IPS-18a (cell line): Measurements from ENCODE around the gene VIPR2.
"Not testable (repeated sequence)": the region's sequence is repeated elsewhere in the genome, so short reads cannot be mapped to it uniquely, and the experiment has no call there.

Source experiments
- H3K27ac ChIP-seq: one replicate; pipeline ENCODE4 v1.5.1; 2013; ENCODE audit warnings: low read length
- H3K27me3 ChIP-seq: one replicate; pipeline ENCODE4 v1.6.1; 2013; ENCODE audit warnings: mild to moderate bottlenecking, low read length; ENCODE audit not compliant: control insufficient read depth, insufficient read depth
- H3K36me3 ChIP-seq: one replicate; pipeline ENCODE4 v1.6.1; 2013; ENCODE audit warnings: low read depth, low read length; ENCODE audit not compliant: control insufficient read depth
- H3K4me1 ChIP-seq: one replicate; pipeline ENCODE4 v1.6.1; 2013; ENCODE audit warnings: low read depth, low read length; ENCODE audit not compliant: control insufficient read depth
- H3K4me3 ChIP-seq: one replicate; pipeline ENCODE4 v1.5.1; 2013; ENCODE audit warnings: low read length
- H3K9ac ChIP-seq: one replicate; pipeline ENCODE4 v1.6.1; 2013; ENCODE audit warnings: mild to moderate bottlenecking, low read length, moderate library complexity
- H3K9me3 ChIP-seq: one replicate; pipeline ENCODE4 v1.6.1; 2013; ENCODE audit warnings: low read depth, low read length; ENCODE audit not compliant: control insufficient read depth

The VIPR2 gene

GRCh38 chr7:158991824-158992621 is 152.6 kb downstream of the VIPR2 start:
- H3K9ac ChIP-seq: no peak overlapping the region
- H3K27me3 ChIP-seq: peaks cover 58% of the 10 kb centered on the region
- H3K36me3 ChIP-seq: no peaks in the 10 kb centered on the region
- H3K4me1 ChIP-seq: no peaks in the 10 kb centered on the region
- H3K27ac ChIP-seq: no peak overlapping the region
- H3K4me3 ChIP-seq: no peak overlapping the region
- no peaks in the 10 kb centered on the region for H3K9me3 ChIP-seq

GRCh38 chr7:158988996-158989395 is 155.7 kb downstream of the VIPR2 start:
- no peak overlapping the region for H3K27ac ChIP-seq
- no peak overlapping the region for H3K4me3 ChIP-seq
- H3K27me3 ChIP-seq: peaks cover 28% of the 10 kb centered on the region
- peaks cover 3% of the 10 kb centered on the region for H3K9me3 ChIP-seq
- no peaks in the 10 kb centered on the region for H3K36me3 ChIP-seq
- no peaks in the 10 kb centered on the region for H3K4me1 ChIP-seq
- no peak overlapping the region for H3K9ac ChIP-seq

DNA sequence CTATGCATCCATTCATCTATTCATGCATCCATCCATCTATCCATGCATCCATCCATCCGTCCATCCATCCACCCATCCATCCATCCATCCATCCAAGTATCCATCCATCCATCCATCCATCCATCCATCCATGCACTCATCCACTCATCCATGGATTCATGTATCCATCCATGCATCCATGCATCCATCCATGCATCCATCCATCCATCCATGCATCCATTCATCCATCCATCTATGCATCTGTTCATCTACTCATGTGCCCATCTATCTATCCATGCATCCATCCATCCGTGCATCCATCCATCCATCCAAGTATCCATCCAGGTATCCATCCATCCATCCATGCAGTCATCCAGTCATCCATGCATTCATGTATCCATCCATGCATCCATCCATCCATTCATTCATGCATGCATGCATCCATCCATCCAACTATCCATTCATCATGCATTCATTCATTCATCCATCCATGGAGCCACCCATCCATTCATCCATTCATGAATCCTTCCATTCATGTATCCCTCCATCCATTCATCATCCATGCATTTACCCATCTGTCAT is 156.3 kb downstream of the VIPR2 start:
- no peak overlapping the region for H3K9ac ChIP-seq
- no peaks in the 10 kb centered on the region for H3K36me3 ChIP-seq
- no peak overlapping the region for H3K27ac ChIP-seq
- no peak overlapping the region for H3K4me3 ChIP-seq
- no peaks in the 10 kb centered on the region for H3K4me1 ChIP-seq
- H3K9me3 ChIP-seq: peaks cover 8% of the 10 kb centered on the region
- H3K27me3 ChIP-seq: peaks cover 22% of the 10 kb centered on the region

DNA sequence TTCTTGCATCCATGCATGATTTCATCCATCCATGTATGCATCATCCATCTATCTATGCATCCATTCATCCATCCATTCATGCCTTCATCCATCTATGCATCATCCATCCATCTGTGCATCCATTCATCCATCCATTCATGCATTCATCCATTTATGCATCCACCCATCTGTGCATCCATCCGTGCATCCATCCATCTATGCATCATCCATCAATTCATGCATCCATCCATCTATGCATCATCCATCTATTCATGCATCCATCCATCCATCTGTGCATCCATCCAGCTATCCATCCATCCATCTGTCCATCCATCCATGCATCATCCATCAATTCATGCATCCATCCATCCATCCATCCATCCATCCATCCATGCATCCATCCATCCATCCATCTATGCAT is 157.0 kb downstream of the VIPR2 start:
- H3K9me3 ChIP-seq: peaks cover 14% of the 10 kb centered on the region
- H3K36me3 ChIP-seq: no peaks in the 10 kb centered on the region
- no peaks in the 10 kb centered on the region for H3K4me1 ChIP-seq
- H3K4me3 ChIP-seq: no peak overlapping the region
- H3K27me3 ChIP-seq: peaks cover 15% of the 10 kb centered on the region
- H3K27ac ChIP-seq: no peak overlapping the region
- no peak overlapping the region for H3K9ac ChIP-seq

GRCh38 chr7:158985583-158985982 is 159.1 kb downstream of the VIPR2 start:
- H3K27ac ChIP-seq: no peak overlapping the region
- no peak overlapping the region for H3K4me3 ChIP-seq
- H3K4me1 ChIP-seq: no peaks in the 10 kb centered on the region
- H3K27me3 ChIP-seq: no peaks in the 10 kb centered on the region
- no peaks in the 10 kb centered on the region for H3K36me3 ChIP-seq
- peaks cover 29% of the 10 kb centered on the region for H3K9me3 ChIP-seq
- H3K9ac ChIP-seq: no peak overlapping the region

DNA sequence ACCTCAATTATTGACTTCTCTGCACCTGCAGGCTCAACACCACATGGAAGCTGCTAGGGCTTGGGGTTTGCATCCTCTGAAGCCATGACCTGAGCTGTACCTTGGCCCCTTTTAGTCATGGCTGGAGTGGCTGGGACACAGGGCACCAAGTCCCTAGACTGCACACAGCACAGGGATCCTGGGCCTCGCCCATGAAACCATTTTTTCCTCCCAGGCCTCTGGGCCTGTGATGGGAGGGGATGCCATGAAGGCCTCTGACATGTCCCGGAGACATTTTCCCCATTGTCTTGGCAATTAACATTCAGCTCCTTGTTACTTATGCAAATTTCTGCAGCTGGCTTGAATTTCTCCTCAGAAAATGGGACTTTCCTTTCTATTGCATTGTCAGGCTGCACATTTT is 160.7 kb downstream of the VIPR2 start:
- not testable (repeated sequence) for H3K27ac ChIP-seq, H3K4me1 ChIP-seq, H3K27me3 ChIP-seq, H3K4me3 ChIP-seq, H3K36me3 ChIP-seq, H3K9ac ChIP-seq
- H3K9me3 ChIP-seq: peaks cover 29% of the 10 kb centered on the region

- not testable (repeated sequence) for H3K36me3 ChIP-seq, H3K4me1 ChIP-seq, H3K27me3 ChIP-seq, H3K27ac ChIP-seq, H3K4me3 ChIP-seq, H3K9ac ChIP-seq
- H3K9me3 ChIP-seq: peaks cover 29% of the 10 kb centered on the region
Measured at GRCh38 chr7:158982080-158982479, 162.6 kb downstream of the VIPR2 start.

GRCh38 chr7:158979635-158980351 is 164.9 kb downstream of the VIPR2 start:
- Histone ChIP-seq H3K27ac (no peak overlapping the region), H3K9ac (no peak overlapping the region), H3K9me3 (peaks cover 26% of the 10 kb centered on the region), H3K4me1 (no peaks in the 10 kb centered on the region), H3K27me3 (no peaks in the 10 kb centered on the region), H3K36me3 (no peaks in the 10 kb centered on the region), H3K4me3 (no peak overlapping the region)

DNA sequence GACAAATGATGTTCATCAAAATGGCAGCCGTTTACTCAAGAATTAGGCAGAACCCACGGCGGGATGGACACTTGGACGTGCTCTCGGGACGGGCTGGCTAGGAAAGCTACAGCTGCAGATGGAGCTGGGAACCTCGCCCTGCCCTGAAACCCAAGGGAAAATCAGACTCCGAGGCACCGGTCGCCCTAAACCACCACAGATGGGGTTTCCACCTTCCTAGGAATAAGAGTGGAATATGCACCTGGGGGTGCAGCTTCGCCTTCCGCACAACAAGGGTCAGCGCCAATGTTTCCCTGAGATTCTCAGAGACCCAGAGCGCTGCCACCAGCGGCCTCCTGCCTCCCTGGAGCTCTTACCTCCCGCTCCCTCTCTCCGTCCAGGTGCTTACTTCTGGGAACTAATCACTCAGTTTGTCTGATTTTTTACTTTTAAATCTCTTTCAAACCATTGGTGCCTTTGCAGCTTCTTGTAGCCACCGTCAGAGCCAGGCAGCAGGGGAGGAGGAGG is 165.6 kb downstream of the VIPR2 start:
- Histone ChIP-seq H3K9ac (no peak overlapping the region), H3K27ac (no peak overlapping the region), H3K4me3 (no peak overlapping the region), H3K9me3 (peaks cover 26% of the 10 kb centered on the region), H3K36me3 (no peaks in the 10 kb centered on the region), H3K4me1 (no peaks in the 10 kb centered on the region), H3K27me3 (no peaks in the 10 kb centered on the region)
